ENCODE measurements around the gene GLRA2. TPM values are rescaled to one million over a fixed set of nuclear protein-coding genes. Genes with fewer than 3 reads are reported as not detected.
A peak's percentile ranks its signal among the peaks of the same experiment; 100 is the strongest.
"Not testable (repeated sequence)": the region's sequence is repeated elsewhere in the genome, so short reads cannot be mapped to it uniquely, and the experiment has no call there.

Gene GLRA2
- total RNA-seq, 4 donors from 2014 or later, result not detected

DNA sequence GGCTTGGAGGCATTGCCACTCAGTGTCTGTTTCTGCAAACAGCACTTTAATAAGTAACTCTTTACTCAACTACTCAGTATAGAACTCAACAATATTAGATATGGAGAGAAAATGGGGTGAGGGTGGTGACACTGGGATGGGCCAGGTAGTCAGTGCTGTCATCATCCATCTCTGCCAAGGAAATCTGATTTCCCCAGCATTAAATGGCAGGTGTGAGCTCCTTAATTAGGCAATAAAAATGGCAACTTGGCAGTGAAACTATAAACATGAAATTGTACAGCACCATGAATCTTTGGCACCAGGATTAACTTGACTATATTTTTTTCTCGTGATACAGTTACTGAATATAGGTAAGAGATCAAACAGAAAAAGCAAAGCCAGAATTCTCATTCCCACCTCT, 146.2 kb downstream of the GLRA2 start:
- 61% methylated on average over 1 of the region's 1 CpG for WGBS
- Histone ChIP-seq H3K36me3 (no peaks in the 10 kb centered on the region), H3K27me3 (no peaks in the 10 kb centered on the region), H3K9me3 (no peaks in the 10 kb centered on the region), H3K27ac (no peak overlapping the region), H3K4me3 (no peak overlapping the region), H3K4me1 (no peaks in the 10 kb centered on the region)
- no peak for TF ChIP-seq CTCF (IDR thresholded peaks at IDR 0.05)
- TF ChIP-seq POLR2A (IDR thresholded peaks at IDR 0.05), result no peak
- no peak for TF ChIP-seq POLR2AphosphoS5 (IDR thresholded peaks at IDR 0.05)
- TF ChIP-seq EP300 (IDR thresholded peaks at IDR 0.05), result no peak
- DNase-seq (ENCODE audit: low spot score in 2 of 2), result no peak

- DNase-seq (ENCODE audit: low spot score in 2 of 2), result no peak
- Histone ChIP-seq H3K27me3 (no peaks in the 10 kb centered on the region), H3K4me1 (no peaks in the 10 kb centered on the region), H3K27ac (no peak overlapping the region), H3K36me3 (no peaks in the 10 kb centered on the region), H3K9me3 (no peaks in the 10 kb centered on the region), H3K4me3 (no peak overlapping the region)
- 63% methylated on average over 1 of the region's 1 CpG for WGBS
- no peak for TF ChIP-seq CTCF (IDR thresholded peaks at IDR 0.05)
- TF ChIP-seq EP300 (IDR thresholded peaks at IDR 0.05), result no peak
- no peak for TF ChIP-seq POLR2AphosphoS5 (IDR thresholded peaks at IDR 0.05)
- TF ChIP-seq POLR2A (IDR thresholded peaks at IDR 0.05), result no peak
Measured at GRCh38 chrX:14676431-14676830, 147.1 kb downstream of the GLRA2 start.

DNA sequence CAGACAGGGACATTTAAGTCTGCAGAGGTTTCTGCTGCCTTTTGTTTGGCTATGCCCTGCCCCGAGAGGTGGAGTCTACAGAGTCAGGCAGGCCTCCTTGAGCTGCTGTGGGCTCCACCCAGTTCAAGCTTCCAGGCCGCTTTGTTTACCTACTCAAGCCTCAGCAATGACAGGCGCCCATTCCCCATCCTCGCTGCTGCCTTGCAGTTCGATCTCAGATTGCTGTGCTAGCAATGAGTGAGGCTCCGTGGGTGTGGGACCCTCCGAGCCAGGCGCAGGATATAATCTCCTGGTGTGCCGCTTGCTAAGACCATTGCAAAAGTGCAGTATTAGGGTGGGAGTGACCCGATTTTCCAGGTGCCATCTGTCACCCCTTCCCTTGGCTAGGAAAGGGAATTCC, 159.0 kb downstream of the GLRA2 start:
- not testable (repeated sequence) for H3K4me3 ChIP-seq; DNase-seq (ENCODE audit: low spot score in 2 of 2); H3K4me1 ChIP-seq; H3K27ac ChIP-seq; H3K9me3 ChIP-seq; H3K27me3 ChIP-seq; H3K36me3 ChIP-seq
- WGBS, result 92% methylated on average over 10 of the region's 10 CpGs

- no peaks in the 10 kb centered on the region for H3K4me1 ChIP-seq
- H3K4me3 ChIP-seq, result no peak overlapping the region
- no peaks in the 10 kb centered on the region for H3K36me3 ChIP-seq
- no peak overlapping the region for H3K27ac ChIP-seq
- H3K27me3 ChIP-seq, result no peaks in the 10 kb centered on the region
- no peak for DNase-seq (ENCODE audit: low spot score in 2 of 2)
- 84% methylated on average over 8 of the region's 8 CpGs for WGBS
- TF ChIP-seq CTCF (IDR thresholded peaks at IDR 0.05), result no peak
- no peak for TF ChIP-seq EP300 (IDR thresholded peaks at IDR 0.05)
- no peak for TF ChIP-seq POLR2AphosphoS5 (IDR thresholded peaks at IDR 0.05)
- TF ChIP-seq POLR2A (IDR thresholded peaks at IDR 0.05), result no peak
- no peaks in the 10 kb centered on the region for H3K9me3 ChIP-seq
Measured at GRCh38 chrX:14690553-14690952, 161.2 kb downstream of the GLRA2 start.

DNA sequence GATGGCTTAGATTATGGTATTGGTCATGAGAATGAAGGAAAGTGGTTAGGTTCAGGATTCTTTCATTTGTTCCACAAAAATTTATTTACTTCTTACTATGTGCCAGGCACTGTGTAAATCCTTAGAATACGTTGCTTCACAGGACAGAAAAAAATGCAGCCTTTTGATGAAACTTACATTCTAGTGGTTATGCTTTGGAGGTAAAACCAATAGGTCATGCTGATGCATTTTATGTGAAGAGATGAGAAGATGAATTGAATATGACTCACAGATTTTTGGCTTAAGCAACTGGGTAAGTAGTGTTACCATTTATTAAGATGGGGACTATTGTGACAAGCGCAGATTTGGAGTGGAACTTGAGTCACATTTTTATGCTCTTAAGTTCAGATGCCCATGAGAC, 165.3 kb downstream of the GLRA2 start:
- H3K9me3 ChIP-seq, result no peaks in the 10 kb centered on the region
- no peaks in the 10 kb centered on the region for H3K36me3 ChIP-seq
- H3K4me1 ChIP-seq, result no peaks in the 10 kb centered on the region
- no peak overlapping the region for H3K4me3 ChIP-seq
- no peak for DNase-seq (ENCODE audit: low spot score in 2 of 2)
- 67% methylated on average over 2 of the region's 2 CpGs for WGBS
- no peak overlapping the region for H3K27ac ChIP-seq
- TF ChIP-seq EP300 (IDR thresholded peaks at IDR 0.05) (no peak), POLR2AphosphoS5 (IDR thresholded peaks at IDR 0.05) (no peak), POLR2A (IDR thresholded peaks at IDR 0.05) (no peak), CTCF (IDR thresholded peaks at IDR 0.05) (no peak)
- no peaks in the 10 kb centered on the region for H3K27me3 ChIP-seq

- no peak overlapping the region for H3K27ac ChIP-seq
- TF ChIP-seq POLR2A (IDR thresholded peaks at IDR 0.05) (no peak), CTCF (IDR thresholded peaks at IDR 0.05) (peak in 1 of 2 donors; percentile 15), EP300 (IDR thresholded peaks at IDR 0.05) (no peak), POLR2AphosphoS5 (IDR thresholded peaks at IDR 0.05) (no peak)
- H3K27me3 ChIP-seq, result no peaks in the 10 kb centered on the region
- H3K9me3 ChIP-seq, result no peaks in the 10 kb centered on the region
- no peaks in the 10 kb centered on the region for H3K4me1 ChIP-seq
- WGBS, result 68% methylated on average over 3 of the region's 3 CpGs
- no peak for DNase-seq (ENCODE audit: low spot score in 2 of 2)
- H3K4me3 ChIP-seq, result no peak overlapping the region
- H3K36me3 ChIP-seq, result no peaks in the 10 kb centered on the region
Measured at GRCh38 chrX:14697451-14697850, 168.1 kb downstream of the GLRA2 start.

All from suprapubic skin (tissue), 4 donors.